NCI-H524 (cell line): ENCODE data around the gene YBEY.

Experiments used
- DNase-seq, 2 experiments: peaks; one replicate each; lab custom pipeline; 2025; lab: John Stamatoyannopoulos, UW

YBEY gene

GRCh38 chr21:46327711-46328110 lies 41.6 kb downstream of the YBEY start:
- DNase-seq = no peak

GRCh38 chr21:46328151-46328550 lies 42.0 kb downstream of the YBEY start:
- no peak for DNase-seq

GRCh38 chr21:46329796-46330195 lies 43.7 kb downstream of the YBEY start:
- DNase-seq = no peak

GRCh38 chr21:46334351-46335140 lies 48.4 kb downstream of the YBEY start:
- no peak for DNase-seq

- DNase-seq = no peak
Observed at GRCh38 chr21:46336603-46337002, 50.5 kb downstream of the YBEY start.

- DNase-seq = no peak
Observed at GRCh38 chr21:46340998-46341397, 54.9 kb downstream of the YBEY start.

GRCh38 chr21:46344219-46344915 lies 58.2 kb downstream of the YBEY start:
- DNase-seq = no peak

GRCh38 chr21:46345861-46346260 lies 59.7 kb downstream of the YBEY start:
- no peak for DNase-seq

GRCh38 chr21:46346296-46347202 lies 60.4 kb downstream of the YBEY start:
- no peak for DNase-seq

GRCh38 chr21:46347203-46347550 lies 61.0 kb downstream of the YBEY start:
- DNase-seq = no peak
